Ammon's horn (tissue), 1 donor: Measurements from ENCODE around the gene EFCAB6.
"Not testable (repeated sequence)": the region's sequence is repeated elsewhere in the genome, so short reads cannot be mapped to it uniquely, and the experiment has no call there.

Experiments used
- DNase-seq: peaks from one replicate; pipeline ENCODE4 v3.0.0-alpha.2; 2016; ENCODE audit warnings: low spot score

EFCAB6 gene

GRCh38 chr22:43706151-43706550 is 106.0 kb downstream of the EFCAB6 start:
- DNase-seq: no peak

GRCh38 chr22:43704051-43704450 is 108.1 kb downstream of the EFCAB6 start:
- DNase-seq: no peak

- no peak for DNase-seq
Observed at GRCh38 chr22:43698403-43698802, 113.7 kb downstream of the EFCAB6 start.

GRCh38 chr22:43697894-43698293 is 114.2 kb downstream of the EFCAB6 start:
- DNase-seq: no peak

- no peak for DNase-seq
Observed at GRCh38 chr22:43693249-43693648, 118.9 kb downstream of the EFCAB6 start.

- DNase-seq: no peak
Observed at GRCh38 chr22:43689356-43689755, 122.7 kb downstream of the EFCAB6 start.

GRCh38 chr22:43682851-43683250 is 129.3 kb downstream of the EFCAB6 start:
- no peak for DNase-seq

GRCh38 chr22:43681731-43682360 is 130.3 kb downstream of the EFCAB6 start:
- DNase-seq: no peak

GRCh38 chr22:43670513-43670912 is 141.6 kb downstream of the EFCAB6 start:
- DNase-seq: no peak

- DNase-seq: no peak
Observed at GRCh38 chr22:43669190-43669589, 142.9 kb downstream of the EFCAB6 start.

GRCh38 chr22:43667656-43668055 is 144.4 kb downstream of the EFCAB6 start:
- peak; percentile 29 for DNase-seq

- DNase-seq: no peak
Observed at GRCh38 chr22:43666457-43666856, 145.6 kb downstream of the EFCAB6 start.

GRCh38 chr22:43658823-43659222 is 153.3 kb downstream of the EFCAB6 start:
- DNase-seq: no peak

GRCh38 chr22:43656581-43656980 is 155.5 kb downstream of the EFCAB6 start:
- DNase-seq: not testable (repeated sequence)

- no peak for DNase-seq
Observed at GRCh38 chr22:43654271-43654670, 157.8 kb downstream of the EFCAB6 start.

GRCh38 chr22:43652845-43653244 is 159.3 kb downstream of the EFCAB6 start:
- DNase-seq: no peak

- DNase-seq: peak; percentile 87
Observed at GRCh38 chr22:43643387-43643786, 168.7 kb downstream of the EFCAB6 start.

GRCh38 chr22:43642319-43643206 is 169.5 kb downstream of the EFCAB6 start:
- no peak for DNase-seq

GRCh38 chr22:43639228-43639948 is 172.7 kb downstream of the EFCAB6 start:
- DNase-seq: no peak

- no peak for DNase-seq
Observed at GRCh38 chr22:43637275-43638260, 174.5 kb downstream of the EFCAB6 start.

- no peak for DNase-seq
Observed at GRCh38 chr22:43636086-43636485, 176.0 kb downstream of the EFCAB6 start.
